Adrenal gland (tissue), 5 donors: Measurements from ENCODE around the gene FRY.

ENCODE experiments used
- CTCF ChIP-seq, 6 experiments: fragments of 450-650 bp in 4 of 6; fragments of 200-600 bp in 2 of 6; sonication (generic) in 1 of 6; IDR thresholded peaks; 1 replicate in 5 of 6; 2 replicates in 1 of 6; pipeline versions ENCODE4 v1.5.1 to v1.8.0; 2016 to 2021; ENCODE audit warnings: antibody characterized with exemption in 6 of 6, mild to moderate bottlenecking in 2 of 6, moderate library complexity in 1 of 6
- POLR2A ChIP-seq, 2 donors: fragments of 450-650 bp; IDR thresholded peaks; one replicate each; pipeline ENCODE4 v1.6.1; 2017; ENCODE audit warnings: antibody characterized with exemption in 2 of 2, mild to moderate bottlenecking in 2 of 2, moderate library complexity in 1 of 2
- donor health status: DM: no; HTN: no; CAD: no.

- no peak for TF ChIP-seq POLR2A (IDR thresholded peaks at IDR 0.05)
- no peak for TF ChIP-seq CTCF (IDR thresholded peaks at IDR 0.05)
These were observed 43.7 kb downstream of the FRY start for GRCh38 chr13:32075170-32075851.
